Endothelial cell of umbilical vein (primary cell): ENCODE data around the gene CHAF1A. TPM values are rescaled to one million over a fixed set of nuclear protein-coding genes. Genes with fewer than 3 reads are reported as not detected.

Experiments used
- BruUV-seq: library from RNA; stranded (reverse); fragments of 400-500 nt; replicated peaks from 2 replicates; lab custom pipeline; 2021; lab: Mats Ljungman, UMichigan
- CTCF ChIA-PET: fragments of 300-600, 350-600 bp; sonication (Branson Sonifier 250); formaldehyde crosslinking; loops from one replicate; lab custom pipeline; 2021; ENCODE audit warnings: antibody characterized with exemption, inconsistent platforms; lab: Charles Lee
- POLR2A ChIA-PET: fragments of 300-600, 350-600 bp; sonication (Branson Sonifier 250); formaldehyde crosslinking; loops from one replicate; lab custom pipeline; 2021; ENCODE audit warnings: antibody characterized with exemption, inconsistent platforms; lab: Charles Lee
- DNase-seq: peaks from one replicate; pipeline ENCODE4 v3.0.0-alpha.2; 2011; ENCODE audit warnings: low read depth, low spot score
- FAIRE-seq: peaks from 2 replicates; lab custom pipeline; 2011; peaks lifted over from hg19 to GRCh38; lab: Jason Lieb, UNC
- H2AFZ ChIP-seq: 2 replicates; pipeline ENCODE4 v1.6.0; 2012; ENCODE audit warnings: low read depth, low read length, control low read depth, inconsistent platforms
- H3K27ac ChIP-seq: 2 replicates; pipeline ENCODE4 v1.5.1; 2011; ENCODE audit warnings: low read depth, mild to moderate bottlenecking, control low read depth, low read length, moderate library complexity; ENCODE audit not compliant: insufficient read depth
- H3K27me3 ChIP-seq, 2 experiments: 2 replicates each; pipeline versions ENCODE4 v1.6.0 to v1.6.1; 2011; ENCODE audit warnings: low read length in 2 of 2, mixed read lengths in 1 of 2; ENCODE audit not compliant: control insufficient read depth in 2 of 2, insufficient read depth in 2 of 2
- H3K36me3 ChIP-seq, 2 experiments: 2 replicates in 1 of 2; 3 replicates in 1 of 2; pipeline ENCODE4 v1.5.1; 2011; ENCODE audit warnings: low read length in 2 of 2, mild to moderate bottlenecking in 1 of 2, moderate library complexity in 1 of 2; ENCODE audit not compliant: control insufficient read depth in 2 of 2, insufficient read depth in 2 of 2; ENCODE audit errors: extremely low read depth in 1 of 2
- H3K4me1 ChIP-seq: 3 replicates; pipeline ENCODE4 v1.5.1; 2011; ENCODE audit warnings: mild to moderate bottlenecking, low read length; ENCODE audit not compliant: control insufficient read depth, insufficient read depth; ENCODE audit errors: extremely low read depth
- H3K4me2 ChIP-seq: 2 replicates; pipeline ENCODE4 v1.6.1; 2011; ENCODE audit warnings: low read length, control low read depth, mixed read lengths; ENCODE audit not compliant: insufficient read depth
- H3K4me3 ChIP-seq, 3 experiments: fragments of 200-600 bp in 1 of 3; sonication (generic), shearing (Covaris generic) in 1 of 3; replicated peaks in 1 of 3; 2 replicates each; pipeline ENCODE4 v1.5.1; 2011 to 2016; ENCODE audit warnings: control low read depth in 3 of 3, low read length in 3 of 3, mild to moderate bottlenecking in 2 of 3, inconsistent platforms in 1 of 3, low read depth in 1 of 3, moderate library complexity in 1 of 3; ENCODE audit not compliant: insufficient read depth in 1 of 3
- H3K79me2 ChIP-seq: 2 replicates; pipeline ENCODE4 v1.6.0; 2012; ENCODE audit warnings: low read length, inconsistent platforms; ENCODE audit not compliant: control insufficient read depth, insufficient read depth
- H3K9ac ChIP-seq: replicated peaks from 2 replicates; pipeline ENCODE3; 2011; ENCODE audit warnings: low read length, control low read depth; ENCODE audit not compliant: insufficient read depth; ENCODE audit errors: extremely low read depth
- H3K9me1 ChIP-seq: replicated peaks from 3 replicates; pipeline ENCODE4 v1.6.0; 2011; ENCODE audit warnings: mild to moderate bottlenecking, low read length; ENCODE audit not compliant: control insufficient read depth, insufficient read depth; ENCODE audit errors: extremely low read depth
- H3K9me3 ChIP-seq: replicated peaks from 2 replicates; pipeline ENCODE4 v1.5.1; 2012; ENCODE audit warnings: low read length, inconsistent platforms; ENCODE audit not compliant: control insufficient read depth, insufficient read depth
- H4K20me1 ChIP-seq: replicated peaks from 2 replicates; pipeline ENCODE3; 2011; ENCODE audit warnings: mild to moderate bottlenecking, low read length; ENCODE audit not compliant: control insufficient read depth, insufficient read depth; ENCODE audit errors: extremely low read depth
- CTCF ChIP-seq, 2 donors: IDR thresholded peaks; 1 replicate in 1 of 2; 2 replicates in 1 of 2; pipeline ENCODE4 v1.5.1; 2011; ENCODE audit warnings: low read length in 2 of 2, mild to moderate bottlenecking in 2 of 2, moderate library complexity in 2 of 2, control low read depth in 1 of 2, inconsistent platforms in 1 of 2, low read depth in 1 of 2; ENCODE audit not compliant: insufficient read depth in 1 of 2; ENCODE audit errors: extremely low read depth in 1 of 2
- EZH2 ChIP-seq: IDR thresholded peaks from 2 replicates; pipeline ENCODE4 v1.6.1; 2012; ENCODE audit warnings: borderline replicate concordance, low read depth, mild to moderate bottlenecking, moderate library complexity, low read length, inconsistent platforms; ENCODE audit not compliant: severe bottlenecking
- FOS ChIP-seq: IDR thresholded peaks from 2 replicates; pipeline ENCODE4 v1.6.1; 2011; ENCODE audit warnings: mild to moderate bottlenecking, low read length, moderate library complexity, borderline replicate concordance; ENCODE audit not compliant: insufficient read depth
- GATA2 ChIP-seq: IDR thresholded peaks from 2 replicates; pipeline ENCODE4 v1.7.0; 2011; ENCODE audit warnings: low read depth, mild to moderate bottlenecking, moderate library complexity, mixed read lengths, low read length; ENCODE audit not compliant: insufficient read length, insufficient read depth
- JUN ChIP-seq: IDR thresholded peaks from 2 replicates; pipeline ENCODE4 v1.6.1; 2011; ENCODE audit warnings: borderline replicate concordance, low read depth; ENCODE audit not compliant: insufficient read length, insufficient read depth
- MYC ChIP-seq: IDR thresholded peaks from one replicate; pipeline ENCODE4 v1.6.1; 2011; ENCODE audit warnings: mild to moderate bottlenecking, low read depth, low read length
- POLR2A ChIP-seq: IDR thresholded peaks from 2 replicates; pipeline ENCODE4 v1.6.1; 2012; ENCODE audit warnings: low read depth, mild to moderate bottlenecking, control low read depth, low read length
- dilution Hi-C: fragments of 300-500 bp; cut with MboI; formaldehyde crosslinking; loops from one replicate; pipeline ENCODE4 v1.15.0; 2019; ENCODE audit warnings: low sequenced_read_pairs; ENCODE audit not compliant: extremely low pct_ligation_motif_present
- intact Hi-C: fragments of 100-400 bp; cut with micrococcal nuclease; formaldehyde crosslinking; loops from one replicate; pipeline ENCODE4 v1.10.0; 2022
- polyA plus RNA-seq, 4 experiments: library from polyadenylated mRNA; depleted of rRNA in 3 of 4; stranded (reverse) in 3 of 4; unstranded in 1 of 4; fragments of >200 nt; gene quantifications; 2 replicates each; pipeline versions ENCODE4 v1.2.1 to v1.2.3, GENCODE V29; 2011 to 2012; ENCODE audit warnings: missing spikeins in 1 of 4
- total RNA-seq: library from RNA; stranded (reverse); gene quantifications from 2 replicates; pipeline ENCODE4 v1.2.3, GENCODE V29; 2021
- TF ChIP-seq, protein P1 (sequence below): IDR thresholded peaks from 2 replicates; pipeline ENCODE4 v1.6.1; 2011; ENCODE audit not compliant: insufficient read depth, insufficient read length

Gene CHAF1A
- total and polyA plus RNA-seq, 2 donors (not counting 3 experiments of a cell fraction or from before 2014, with no cell fraction given) = 19.5 to 44.5 TPM

- FAIRE-seq (no peak), DNase-seq (no peak)
- Histone ChIP-seq H3K79me2 (no peaks in the 10 kb centered on the region), H4K20me1 (no peaks in the 10 kb centered on the region), H3K9ac (no peak overlapping the region), H3K9me1 (no peaks in the 10 kb centered on the region), H3K27ac (no peak overlapping the region), H3K4me3 (no peak overlapping the region), H3K4me1 (no peaks in the 10 kb centered on the region), H3K36me3 (peaks cover 5 to 17% of the 10 kb centered on the region in 2 experiments), H3K4me2 (no peak overlapping the region), H3K9me3 (no peaks in the 10 kb centered on the region), H3K27me3 (no peaks in the 10 kb centered on the region), H2AFZ (no peak overlapping the region)
- BruUV-seq = no TSS peak
- intact Hi-C loops (no loop called here), dilution Hi-C loops (no loop called here)
- ChIA-PET POLR2A (no interaction called here), CTCF (no interaction called here)
- TF ChIP-seq MYC = no peak
- TF ChIP-seq FOS = no peak
These were observed 29.6 kb downstream of the CHAF1A start for GRCh38 chr19:4431808-4432674.

DNA sequence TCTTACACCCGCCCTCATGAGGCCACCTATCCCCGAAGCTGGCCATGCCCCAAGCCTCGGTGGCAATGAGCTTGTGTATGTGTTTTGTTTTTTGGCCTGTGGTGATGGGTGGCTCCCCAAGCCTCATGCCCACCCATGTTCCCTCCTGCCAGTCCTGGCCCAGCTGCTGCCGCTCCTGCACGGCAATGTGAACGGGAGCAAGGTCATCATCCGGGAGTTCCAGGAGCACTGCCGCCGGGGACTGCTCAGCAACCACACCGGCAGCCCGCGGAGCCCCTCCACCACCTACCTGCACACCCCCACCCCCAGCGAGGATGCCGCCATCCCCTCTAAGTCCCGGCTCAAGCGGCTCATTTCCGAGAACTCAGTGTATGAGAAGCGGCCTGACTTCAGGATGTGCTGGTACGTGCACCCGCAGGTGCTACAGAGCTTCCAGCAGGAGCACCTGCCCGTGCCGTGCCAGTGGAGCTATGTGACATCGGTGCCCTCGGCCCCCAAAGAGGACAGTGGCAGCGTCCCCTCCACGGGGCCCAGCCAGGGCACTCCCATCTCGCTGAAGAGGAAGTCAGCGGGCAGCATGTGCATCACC lies 30.6 kb downstream of the CHAF1A start:
- no peak for FAIRE-seq
- Histone ChIP-seq H3K4me2 (no peak overlapping the region), H3K4me3 (no peak overlapping the region), H3K27me3 (no peaks in the 10 kb centered on the region), H2AFZ (no peak overlapping the region), H3K27ac (no peak overlapping the region), H3K9me1 (no peaks in the 10 kb centered on the region), H3K9me3 (no peaks in the 10 kb centered on the region), H3K9ac (no peak overlapping the region), H3K79me2 (no peaks in the 10 kb centered on the region), H3K36me3 (peaks cover 5 to 17% of the 10 kb centered on the region in 2 experiments), H3K4me1 (no peaks in the 10 kb centered on the region), H4K20me1 (no peaks in the 10 kb centered on the region)
- no TSS peak for BruUV-seq
- no peak for DNase-seq
- ChIA-PET CTCF (no interaction called here), POLR2A (no interaction called here)
- intact Hi-C loops = no loop called here
- TF ChIP-seq, protein P1, sequence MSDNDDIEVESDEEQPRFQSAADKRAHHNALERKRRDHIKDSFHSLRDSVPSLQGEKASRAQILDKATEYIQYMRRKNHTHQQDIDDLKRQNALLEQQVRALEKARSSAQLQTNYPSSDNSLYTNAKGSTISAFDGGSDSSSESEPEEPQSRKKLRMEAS = no peak
- TF ChIP-seq GATA2 = no peak
- no peak for TF ChIP-seq FOS
- TF ChIP-seq JUN = no peak
- TF ChIP-seq POLR2A = no peak
- TF ChIP-seq MYC = no peak
- TF ChIP-seq CTCF (IDR thresholded peaks at IDR 0.05; ENCODE audit: extremely low read depth in 1 of 2, insufficient read depth in 1 of 2, low read depth in 1 of 2, low read length in 2 of 2) = no peak
- TF ChIP-seq EZH2 = no peak
- dilution Hi-C loops = no loop called here
